ENCODE measurements around the gene DEPDC1. TPM values are rescaled to one million over a fixed set of nuclear protein-coding genes. Genes with fewer than 3 reads are reported as not detected.

DEPDC1 gene
- total and polyA plus RNA-seq, 2 experiments from 2014 or later = 2.9 to 5.0 TPM

- no peaks in the 10 kb centered on the region for H3K36me3 ChIP-seq (replicated peaks; ENCODE audit: insufficient read depth, low read depth)
- no peak for TF ChIP-seq CTCF (IDR thresholded peaks at IDR 0.05; ENCODE audit: poor library complexity)
- TF ChIP-seq EZH2 (IDR thresholded peaks at IDR 0.05; ENCODE audit: borderline replicate concordance) = no peak
- no peak for TF ChIP-seq EZH2phosphoT487 (IDR thresholded peaks at IDR 0.05; ENCODE audit: low read depth, severe bottlenecking, unreplicated experiment)
- no peaks in the 10 kb centered on the region for H3K27me3 ChIP-seq
- no peaks in the 10 kb centered on the region for H4K20me1 ChIP-seq (ENCODE audit: insufficient read depth, poor library complexity, severe bottlenecking)
- WGBS (ENCODE audit: low lambda C conversion rate, missing lambda C conversion rate) = 95% methylated on average over 1 of the region's 1 CpG
- no peaks in the 10 kb centered on the region for H3K79me2 ChIP-seq
- DNase-seq (ENCODE audit: low spot score) = no peak
- H3K4me2 ChIP-seq = no peak overlapping the region
- no peaks in the 10 kb centered on the region for H3K9me3 ChIP-seq (ENCODE audit: low read depth)
- H3K27ac ChIP-seq = no peak overlapping the region
- H3K9me2 ChIP-seq (replicated peaks; ENCODE audit: insufficient read depth) = no peaks in the 10 kb centered on the region
- no peak overlapping the region for H2AFZ ChIP-seq
- H3K4me1 ChIP-seq (ENCODE audit: insufficient read depth) = no peaks in the 10 kb centered on the region
- H3K4me3 ChIP-seq = no peak overlapping the region
Measured at GRCh38 chr1:68459796-68460195, 37.1 kb downstream of the DEPDC1 start.

GRCh38 chr1:68459091-68459490, 37.8 kb downstream of the DEPDC1 start:
- no peak overlapping the region for H3K4me2 ChIP-seq
- H3K9me3 ChIP-seq (ENCODE audit: low read depth) = no peaks in the 10 kb centered on the region
- H2AFZ ChIP-seq = no peak overlapping the region
- H3K4me1 ChIP-seq (ENCODE audit: insufficient read depth) = no peaks in the 10 kb centered on the region
- no peak for DNase-seq (ENCODE audit: low spot score)
- H3K27ac ChIP-seq = no peak overlapping the region
- H3K4me3 ChIP-seq = no peak overlapping the region
- H3K9me2 ChIP-seq (replicated peaks; ENCODE audit: insufficient read depth) = no peaks in the 10 kb centered on the region
- no peaks in the 10 kb centered on the region for H3K27me3 ChIP-seq
- TF ChIP-seq CTCF (IDR thresholded peaks at IDR 0.05; ENCODE audit: poor library complexity) = no peak
- no peak for TF ChIP-seq EZH2 (IDR thresholded peaks at IDR 0.05; ENCODE audit: borderline replicate concordance)
- no peak for TF ChIP-seq EZH2phosphoT487 (IDR thresholded peaks at IDR 0.05; ENCODE audit: low read depth, severe bottlenecking, unreplicated experiment)
- WGBS (ENCODE audit: low lambda C conversion rate, missing lambda C conversion rate) = 64% methylated on average over 2 of the region's 2 CpGs
- no peaks in the 10 kb centered on the region for H3K79me2 ChIP-seq
- H4K20me1 ChIP-seq (ENCODE audit: insufficient read depth, poor library complexity, severe bottlenecking) = no peaks in the 10 kb centered on the region
- H3K36me3 ChIP-seq (replicated peaks; ENCODE audit: insufficient read depth, low read depth) = no peaks in the 10 kb centered on the region

GRCh38 chr1:68456202-68456601, 40.7 kb downstream of the DEPDC1 start:
- H3K4me3 ChIP-seq = no peak overlapping the region
- H3K79me2 ChIP-seq = no peaks in the 10 kb centered on the region
- no peaks in the 10 kb centered on the region for H3K36me3 ChIP-seq (replicated peaks; ENCODE audit: insufficient read depth, low read depth)
- no peaks in the 10 kb centered on the region for H3K9me3 ChIP-seq (ENCODE audit: low read depth)
- H3K27ac ChIP-seq = no peak overlapping the region
- H2AFZ ChIP-seq = no peak overlapping the region
- no peak for TF ChIP-seq EZH2phosphoT487 (IDR thresholded peaks at IDR 0.05; ENCODE audit: low read depth, severe bottlenecking, unreplicated experiment)
- H3K27me3 ChIP-seq = no peaks in the 10 kb centered on the region
- no peak for DNase-seq (ENCODE audit: low spot score)
- H3K4me2 ChIP-seq = no peak overlapping the region
- no peaks in the 10 kb centered on the region for H3K9me2 ChIP-seq (replicated peaks; ENCODE audit: insufficient read depth)
- H4K20me1 ChIP-seq (ENCODE audit: insufficient read depth, poor library complexity, severe bottlenecking) = no peaks in the 10 kb centered on the region
- 96% methylated on average over 1 of the region's 1 CpG for WGBS (ENCODE audit: low lambda C conversion rate, missing lambda C conversion rate)
- no peaks in the 10 kb centered on the region for H3K4me1 ChIP-seq (ENCODE audit: insufficient read depth)

GRCh38 chr1:68454534-68454933, 42.3 kb downstream of the DEPDC1 start:
- Histone ChIP-seq H3K27me3 (no peaks in the 10 kb centered on the region), H3K27ac (no peak overlapping the region), H3K4me2 (no peak overlapping the region), H3K4me3 (no peak overlapping the region), H3K9me2 (replicated peaks; ENCODE audit: insufficient read depth) (no peaks in the 10 kb centered on the region), H2AFZ (no peak overlapping the region), H3K9me3 (ENCODE audit: low read depth) (no peaks in the 10 kb centered on the region), H3K4me1 (ENCODE audit: insufficient read depth) (no peaks in the 10 kb centered on the region), H3K79me2 (no peaks in the 10 kb centered on the region), H3K36me3 (replicated peaks; ENCODE audit: insufficient read depth, low read depth) (no peaks in the 10 kb centered on the region), H4K20me1 (ENCODE audit: insufficient read depth, poor library complexity, severe bottlenecking) (no peaks in the 10 kb centered on the region)
- no peak for DNase-seq (ENCODE audit: low spot score)
- WGBS (ENCODE audit: low lambda C conversion rate, missing lambda C conversion rate) = 68% methylated on average over 2 of the region's 2 CpGs
- TF ChIP-seq CTCF (IDR thresholded peaks at IDR 0.05; ENCODE audit: poor library complexity) (no peak), EZH2phosphoT487 (IDR thresholded peaks at IDR 0.05; ENCODE audit: low read depth, severe bottlenecking, unreplicated experiment) (no peak), EZH2 (IDR thresholded peaks at IDR 0.05; ENCODE audit: borderline replicate concordance) (no peak)
